ENCODE results near the gene MTHFS.

DNA sequence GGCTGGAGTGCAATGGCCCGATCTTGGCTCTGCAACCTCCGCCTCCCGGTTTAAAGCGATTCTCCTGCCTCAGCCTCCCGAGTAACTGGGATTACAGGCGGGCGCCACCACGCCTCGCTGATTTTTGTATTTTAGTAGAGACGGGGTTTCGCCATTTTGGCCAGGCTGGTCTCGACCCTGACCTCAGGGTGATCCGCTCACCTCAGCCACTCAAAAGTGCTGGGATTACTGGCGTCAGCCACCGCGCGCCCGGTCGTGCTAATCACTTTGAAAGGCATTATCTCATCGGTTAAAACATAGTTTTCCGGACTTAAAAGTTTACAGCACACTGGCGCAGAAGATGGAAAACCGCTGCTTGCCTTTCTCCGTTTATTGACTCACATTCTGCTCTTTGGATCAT, 27.6 kb upstream of the MTHFS start:
- no peak for TF ChIP-seq EZH2 (IDR thresholded peaks at IDR 0.05; ENCODE audit: low read depth)
- TF ChIP-seq, protein P1, sequence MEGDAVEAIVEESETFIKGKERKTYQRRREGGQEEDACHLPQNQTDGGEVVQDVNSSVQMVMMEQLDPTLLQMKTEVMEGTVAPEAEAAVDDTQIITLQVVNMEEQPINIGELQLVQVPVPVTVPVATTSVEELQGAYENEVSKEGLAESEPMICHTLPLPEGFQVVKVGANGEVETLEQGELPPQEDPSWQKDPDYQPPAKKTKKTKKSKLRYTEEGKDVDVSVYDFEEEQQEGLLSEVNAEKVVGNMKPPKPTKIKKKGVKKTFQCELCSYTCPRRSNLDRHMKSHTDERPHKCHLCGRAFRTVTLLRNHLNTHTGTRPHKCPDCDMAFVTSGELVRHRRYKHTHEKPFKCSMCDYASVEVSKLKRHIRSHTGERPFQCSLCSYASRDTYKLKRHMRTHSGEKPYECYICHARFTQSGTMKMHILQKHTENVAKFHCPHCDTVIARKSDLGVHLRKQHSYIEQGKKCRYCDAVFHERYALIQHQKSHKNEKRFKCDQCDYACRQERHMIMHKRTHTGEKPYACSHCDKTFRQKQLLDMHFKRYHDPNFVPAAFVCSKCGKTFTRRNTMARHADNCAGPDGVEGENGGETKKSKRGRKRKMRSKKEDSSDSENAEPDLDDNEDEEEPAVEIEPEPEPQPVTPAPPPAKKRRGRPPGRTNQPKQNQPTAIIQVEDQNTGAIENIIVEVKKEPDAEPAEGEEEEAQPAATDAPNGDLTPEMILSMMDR (conservative IDR thresholded peaks at IDR 0.05), result no peak

Measured in PC-9 (cell line).